Endothelial cell (in vitro differentiated cells): ENCODE data around the gene MAPKAP1. TPM values are rescaled to one million over a fixed set of nuclear protein-coding genes. Genes with fewer than 3 reads are reported as not detected.
"Not testable (repeated sequence)": the region's sequence is repeated elsewhere in the genome, so short reads cannot be mapped to it uniquely, and the experiment has no call there.

ENCODE experiments used
- DNase-seq: peaks from one replicate; pipeline ENCODE4 v3.0.0; 2021; ENCODE audit warnings: low spot score
- H3K27ac Mint-ChIP-seq: one replicate; pipeline ENCODE4 v1.8.0; 2021; ENCODE audit warnings: mixed read lengths, inconsistent platforms; ENCODE audit not compliant: unreplicated experiment
- H3K27me3 Mint-ChIP-seq: one replicate; pipeline ENCODE4 v1.8.0; 2021; ENCODE audit warnings: mild to moderate bottlenecking, moderate library complexity, mixed read lengths, inconsistent platforms; ENCODE audit not compliant: unreplicated experiment
- H3K36me3 Mint-ChIP-seq: one replicate; pipeline ENCODE4 v1.8.0; 2021; ENCODE audit warnings: mild to moderate bottlenecking, low read depth, mixed read lengths, inconsistent platforms; ENCODE audit not compliant: unreplicated experiment
- H3K4me1 Mint-ChIP-seq: one replicate; pipeline ENCODE4 v1.8.0; 2021; ENCODE audit warnings: mild to moderate bottlenecking, mixed read lengths, inconsistent platforms; ENCODE audit not compliant: unreplicated experiment
- H3K4me3 Mint-ChIP-seq: one replicate; pipeline ENCODE4 v1.8.0; 2021; ENCODE audit warnings: mild to moderate bottlenecking, mixed read lengths, inconsistent platforms; ENCODE audit not compliant: unreplicated experiment
- H3K9me3 Mint-ChIP-seq: one replicate; pipeline ENCODE4 v1.8.0; 2021; ENCODE audit warnings: mixed read lengths, inconsistent platforms; ENCODE audit not compliant: unreplicated experiment
- total RNA-seq: library from RNA; stranded (reverse); fragmentation: NEBNext Ultra II Directional; extraction: Animal tissue kit (Norgen Biotek cat#: 25700); gene quantifications from one replicate; pipeline ENCODE4 v1.2.1, GENCODE V29; 2021; ENCODE audit not compliant: unreplicated experiment
- TF ChIP-seq, protein P1 (sequence below): fragments of 200-600 bp; sonication (generic); IDR thresholded peaks from one replicate; pipeline ENCODE4 v1.5.0; 2021; ENCODE audit warnings: antibody characterized with exemption; ENCODE audit not compliant: unreplicated experiment

The MAPKAP1 gene
- total RNA-seq, 1 donor from 2014 or later, result 74.6 TPM

- Mint-ChIP-seq H3K4me1 (peaks cover 13% of the 10 kb centered on the region), H3K27me3 (peaks cover 15% of the 10 kb centered on the region), H3K4me3 (peak overlapping the region; percentile 11), H3K36me3 (peaks cover 10% of the 10 kb centered on the region), H3K27ac (no peak overlapping the region), H3K9me3 (no peaks in the 10 kb centered on the region)
- TF ChIP-seq, protein P1, sequence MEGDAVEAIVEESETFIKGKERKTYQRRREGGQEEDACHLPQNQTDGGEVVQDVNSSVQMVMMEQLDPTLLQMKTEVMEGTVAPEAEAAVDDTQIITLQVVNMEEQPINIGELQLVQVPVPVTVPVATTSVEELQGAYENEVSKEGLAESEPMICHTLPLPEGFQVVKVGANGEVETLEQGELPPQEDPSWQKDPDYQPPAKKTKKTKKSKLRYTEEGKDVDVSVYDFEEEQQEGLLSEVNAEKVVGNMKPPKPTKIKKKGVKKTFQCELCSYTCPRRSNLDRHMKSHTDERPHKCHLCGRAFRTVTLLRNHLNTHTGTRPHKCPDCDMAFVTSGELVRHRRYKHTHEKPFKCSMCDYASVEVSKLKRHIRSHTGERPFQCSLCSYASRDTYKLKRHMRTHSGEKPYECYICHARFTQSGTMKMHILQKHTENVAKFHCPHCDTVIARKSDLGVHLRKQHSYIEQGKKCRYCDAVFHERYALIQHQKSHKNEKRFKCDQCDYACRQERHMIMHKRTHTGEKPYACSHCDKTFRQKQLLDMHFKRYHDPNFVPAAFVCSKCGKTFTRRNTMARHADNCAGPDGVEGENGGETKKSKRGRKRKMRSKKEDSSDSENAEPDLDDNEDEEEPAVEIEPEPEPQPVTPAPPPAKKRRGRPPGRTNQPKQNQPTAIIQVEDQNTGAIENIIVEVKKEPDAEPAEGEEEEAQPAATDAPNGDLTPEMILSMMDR, result no peak
- no peak for DNase-seq
Measured at GRCh38 chr9:125406810-125407087, 300.3 kb downstream of the MAPKAP1 start.

DNA sequence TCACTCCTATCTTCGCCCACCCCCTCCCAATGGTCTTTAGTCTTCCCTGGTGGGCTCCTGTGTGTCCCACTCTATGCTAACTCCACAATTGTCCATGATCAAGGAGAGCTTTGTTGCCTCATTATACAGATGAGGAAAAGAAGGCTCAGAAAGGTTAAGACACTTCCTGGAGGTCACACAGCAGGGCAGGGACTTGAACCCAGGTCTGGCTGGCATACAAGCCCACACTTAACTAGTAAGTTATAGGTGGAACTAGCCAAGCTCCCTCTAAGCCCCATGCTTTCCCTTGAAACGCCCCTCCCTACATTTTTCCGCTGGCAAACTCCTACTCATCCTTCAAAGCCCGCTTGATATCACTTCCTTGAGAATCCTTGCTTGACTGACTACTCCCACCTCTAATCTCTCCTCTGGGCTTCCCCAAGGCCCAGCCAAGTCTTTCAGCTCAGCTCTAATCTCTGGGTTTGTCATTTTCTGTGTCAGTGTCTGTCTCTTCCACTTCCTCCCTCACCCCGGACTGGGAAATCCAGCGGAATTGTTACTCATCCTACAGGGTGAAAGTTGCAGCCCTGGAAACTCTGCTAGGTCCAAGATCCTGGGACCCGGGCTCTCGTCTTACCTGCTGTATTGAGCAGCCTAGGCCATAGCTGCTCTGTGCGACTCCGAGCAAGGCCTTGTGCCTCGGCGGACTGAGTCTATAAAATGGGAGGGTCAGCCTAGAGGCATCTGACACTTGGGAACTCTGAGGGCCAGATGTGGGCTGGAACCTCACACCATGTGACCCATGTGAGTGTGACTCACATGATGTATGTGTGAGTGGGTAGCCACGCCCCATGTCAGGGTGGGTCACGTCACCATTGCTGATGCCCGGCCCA is 300.8 kb downstream of the MAPKAP1 start:
- Mint-ChIP-seq H3K9me3 (no peaks in the 10 kb centered on the region), H3K4me1 (peaks cover 13% of the 10 kb centered on the region), H3K36me3 (peaks cover 10% of the 10 kb centered on the region), H3K27ac (no peak overlapping the region), H3K27me3 (peaks cover 13% of the 10 kb centered on the region), H3K4me3 (peak overlapping the region; percentile 47)
- TF ChIP-seq, protein P1, result no peak
- no peak for DNase-seq

- DNase-seq, result no peak
- Mint-ChIP-seq H3K4me3 (no peak overlapping the region), H3K27me3 (peaks cover 13% of the 10 kb centered on the region), H3K27ac (no peak overlapping the region), H3K4me1 (peaks cover 10% of the 10 kb centered on the region), H3K9me3 (no peaks in the 10 kb centered on the region), H3K36me3 (peaks cover 6% of the 10 kb centered on the region)
- TF ChIP-seq, protein P1, result no peak
Measured at GRCh38 chr9:125404733-125405132, 302.3 kb downstream of the MAPKAP1 start.

DNA sequence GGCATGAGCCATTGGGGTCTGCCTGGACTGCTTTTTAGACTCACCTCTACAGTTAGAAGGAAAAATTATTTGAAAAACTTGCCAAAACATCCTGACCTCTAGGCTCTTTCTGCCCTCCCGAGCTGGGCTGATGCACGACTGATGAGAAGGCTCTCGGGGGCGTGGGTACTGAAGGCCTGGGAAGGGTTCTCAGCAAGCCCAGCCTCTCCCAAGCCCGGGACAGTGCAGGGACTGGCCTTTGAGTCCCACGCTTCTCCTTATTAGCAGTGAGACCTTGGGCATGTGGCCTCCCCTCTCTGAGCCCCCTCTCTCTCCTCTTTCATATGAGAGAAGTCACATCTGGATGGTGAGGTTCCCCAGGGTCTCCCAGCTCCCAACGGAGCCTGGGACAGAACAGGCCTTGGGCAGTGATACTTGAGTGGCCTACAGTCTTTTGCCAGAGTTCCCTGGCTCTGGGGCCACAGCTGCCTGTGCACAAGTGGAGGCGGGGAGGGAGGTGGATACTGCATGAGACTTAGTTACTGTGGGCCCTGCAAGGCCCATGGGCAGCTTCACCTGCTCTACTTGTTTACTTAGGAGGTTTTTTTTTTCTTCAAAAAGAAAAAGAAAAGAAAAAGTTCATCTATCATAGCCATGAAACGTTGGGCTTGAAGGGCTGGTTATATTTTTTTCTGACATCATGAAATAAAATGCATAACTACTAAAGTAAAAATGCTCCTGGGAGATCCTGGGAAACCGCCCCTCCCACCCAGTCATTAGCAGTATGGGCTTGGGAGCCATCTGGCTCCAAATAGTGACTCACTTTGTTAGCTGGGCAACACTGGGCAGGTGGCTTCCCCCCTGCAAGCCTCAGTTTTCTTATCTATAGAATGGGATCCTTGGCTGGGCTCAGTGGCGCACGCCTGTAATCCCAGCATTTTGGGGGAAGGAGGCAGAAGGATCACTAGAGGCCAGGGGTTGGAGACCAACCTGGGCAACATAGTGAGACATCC is 306.0 kb downstream of the MAPKAP1 start:
- H3K4me1 Mint-ChIP-seq, result peaks cover 2% of the 10 kb centered on the region
- DNase-seq, result no peak
- no peaks in the 10 kb centered on the region for H3K27me3 Mint-ChIP-seq
- TF ChIP-seq, protein P1, result no peak
- H3K9me3 Mint-ChIP-seq, result no peaks in the 10 kb centered on the region
- H3K4me3 Mint-ChIP-seq, result no peak overlapping the region
- no peak overlapping the region for H3K27ac Mint-ChIP-seq
- H3K36me3 Mint-ChIP-seq, result no peaks in the 10 kb centered on the region

GRCh38 chr9:125400232-125400631 is 306.8 kb downstream of the MAPKAP1 start:
- H3K9me3 Mint-ChIP-seq, DNase-seq, H3K4me1 Mint-ChIP-seq, H3K4me3 Mint-ChIP-seq, H3K27me3 Mint-ChIP-seq, H3K27ac Mint-ChIP-seq, H3K36me3 Mint-ChIP-seq: not testable (repeated sequence)
